Fibroblast of the conjunctiva (primary cell): Measurements from ENCODE around the gene TMEM140.
"Not testable (repeated sequence)": the region's sequence is repeated elsewhere in the genome, so short reads cannot be mapped to it uniquely, and the experiment has no call there.

Experiments
- DNase-seq: peaks from one replicate; pipeline ENCODE4 v3.0.0-alpha.2; 2010; ENCODE audit warnings: low read depth

TMEM140 gene

DNA sequence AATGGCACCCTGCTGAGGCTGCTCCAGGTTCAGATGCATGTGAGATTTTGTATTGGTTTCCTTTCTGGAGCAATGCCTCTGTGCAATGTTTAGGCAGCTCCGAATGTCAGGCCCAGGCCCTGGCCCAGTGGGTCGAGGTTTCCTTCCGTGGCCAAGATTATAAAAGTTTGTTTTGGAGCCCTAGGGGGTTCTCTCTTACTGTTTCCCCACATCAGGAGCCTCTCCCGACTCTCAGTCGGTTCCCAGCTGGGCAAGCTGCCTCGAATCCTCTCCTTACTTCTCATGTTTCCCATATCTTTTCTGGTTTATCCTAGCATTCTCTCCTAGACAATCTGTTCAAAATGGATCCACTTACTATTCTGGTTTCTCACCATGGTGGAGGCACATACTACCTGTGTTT lies 11.0 kb downstream of the TMEM140 start:
- DNase-seq: no peak

DNA sequence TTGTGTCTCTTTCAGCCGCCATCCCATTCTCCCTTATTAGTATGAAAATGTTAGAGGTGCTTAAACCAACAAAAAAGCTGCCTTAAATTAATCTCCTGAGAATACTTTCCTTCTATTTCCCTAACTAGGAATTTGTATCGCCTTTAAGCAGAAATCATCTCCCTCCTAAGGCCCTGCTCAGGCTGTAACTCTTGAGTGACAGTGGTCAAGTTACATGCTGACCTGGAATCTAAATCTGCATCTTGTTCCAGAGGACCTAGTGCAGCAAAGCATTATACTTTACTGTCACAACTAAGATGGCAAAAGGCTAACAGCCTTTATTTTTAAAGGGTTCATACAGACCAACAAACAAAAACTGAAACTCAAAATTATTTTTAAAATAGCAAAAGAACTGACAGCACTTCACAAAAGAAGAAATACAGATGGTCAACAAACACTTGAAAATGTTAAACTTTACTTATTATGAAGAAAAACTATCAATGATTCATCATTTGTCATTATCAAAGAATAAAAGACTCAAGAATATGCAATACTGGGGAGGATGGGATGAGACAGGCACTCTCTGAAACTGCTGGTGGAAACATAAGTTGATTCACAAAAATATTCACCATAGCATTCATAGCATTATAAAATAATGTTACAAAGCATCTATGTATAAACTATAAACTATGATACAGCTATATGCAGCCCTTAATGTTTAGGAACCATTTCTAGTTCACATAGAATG lies 11.7 kb downstream of the TMEM140 start:
- no peak for DNase-seq

GRCh38 chr7:135160098-135160857 lies 12.4 kb downstream of the TMEM140 start:
- no peak for DNase-seq

- DNase-seq: no peak
Measured at GRCh38 chr7:135160858-135161653, 13.2 kb downstream of the TMEM140 start.

- DNase-seq: no peak
Measured at GRCh38 chr7:135161669-135162068, 13.8 kb downstream of the TMEM140 start.

DNA sequence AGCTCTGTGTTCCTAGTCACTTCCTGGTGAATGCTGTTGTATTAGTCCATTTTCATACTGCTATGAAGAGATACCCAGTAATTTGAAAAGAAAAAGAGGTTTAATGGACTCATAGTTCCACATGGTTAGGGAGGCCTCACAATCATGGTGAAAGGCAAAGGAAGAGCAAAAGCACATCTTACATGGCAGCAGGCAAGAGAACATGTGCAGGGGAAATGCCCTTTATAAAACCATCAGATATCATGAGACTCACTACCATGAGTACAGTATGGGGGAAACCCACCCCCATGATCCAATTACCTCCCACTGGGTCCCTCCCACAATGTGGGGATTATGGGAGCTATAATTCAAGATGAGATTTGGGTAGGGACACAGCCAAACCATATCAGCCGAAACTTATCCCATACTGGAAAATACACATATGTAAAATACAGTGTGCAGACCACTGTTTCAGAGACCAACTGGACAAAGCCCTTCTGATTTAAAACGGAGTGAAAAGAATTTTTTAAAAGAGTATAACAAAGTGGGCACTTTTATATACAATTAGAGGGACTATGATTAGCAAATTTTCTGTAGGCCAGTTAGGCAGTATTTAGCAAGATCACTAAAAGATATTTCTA lies 14.6 kb downstream of the TMEM140 start:
- DNase-seq: no peak

GRCh38 chr7:135164357-135165061 lies 16.6 kb downstream of the TMEM140 start:
- peak; percentile 40 for DNase-seq

DNA sequence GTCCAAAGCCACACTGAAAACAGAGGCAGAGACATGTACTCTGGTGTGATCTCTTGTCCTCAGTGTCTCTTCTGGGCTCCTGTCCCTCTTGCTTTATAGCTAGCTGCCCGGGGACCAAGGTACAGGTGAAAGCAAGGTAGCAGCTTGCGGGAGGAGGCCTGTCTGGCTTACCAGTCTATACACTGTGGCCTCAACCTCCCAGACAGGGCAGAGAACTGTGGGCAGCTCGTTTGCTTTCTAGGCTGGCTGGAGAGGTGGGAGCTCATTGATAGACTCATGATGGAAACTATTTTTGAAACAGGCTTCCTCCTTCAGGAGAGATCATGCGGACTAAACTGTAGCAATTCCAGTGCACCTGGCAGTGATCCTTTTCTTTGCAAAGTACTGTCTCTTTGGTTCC lies 18.0 kb downstream of the TMEM140 start:
- DNase-seq: no peak

DNA sequence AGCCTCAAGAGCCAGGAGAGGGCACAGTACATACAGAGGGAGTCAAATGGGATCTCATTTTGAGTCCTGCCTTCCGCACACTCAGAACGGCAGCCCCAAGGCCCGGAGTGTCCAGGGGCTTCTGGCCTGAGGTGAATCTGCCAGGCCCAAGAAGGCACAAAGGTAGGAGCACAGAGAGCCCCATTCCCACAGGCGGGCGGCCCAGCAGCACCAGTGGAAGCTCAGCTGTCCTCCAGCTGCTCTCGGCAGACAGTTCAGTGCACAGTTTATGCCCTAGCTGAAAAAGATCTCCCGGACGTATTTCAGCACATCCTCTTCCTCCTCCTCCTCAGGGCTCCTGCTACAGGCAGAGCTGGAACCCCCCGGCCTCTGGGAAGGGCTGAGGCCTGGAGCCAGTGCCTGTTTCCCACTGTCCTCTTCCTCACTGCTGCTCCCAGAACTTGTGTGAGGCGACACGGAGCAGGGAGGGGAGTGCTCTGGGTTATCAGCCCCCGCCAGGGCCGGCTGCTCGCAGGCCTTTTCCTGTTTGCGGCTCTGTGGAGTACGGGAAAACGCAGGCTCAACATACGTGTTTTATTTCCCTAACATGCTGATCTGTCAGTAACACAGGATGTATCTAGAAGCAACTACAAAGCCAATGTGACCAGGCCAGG lies 18.6 kb downstream of the TMEM140 start:
- DNase-seq: no peak

GRCh38 chr7:135167365-135167917 lies 19.6 kb downstream of the TMEM140 start:
- DNase-seq: no peak

GRCh38 chr7:135168001-135168400 lies 20.1 kb downstream of the TMEM140 start:
- no peak for DNase-seq

DNA sequence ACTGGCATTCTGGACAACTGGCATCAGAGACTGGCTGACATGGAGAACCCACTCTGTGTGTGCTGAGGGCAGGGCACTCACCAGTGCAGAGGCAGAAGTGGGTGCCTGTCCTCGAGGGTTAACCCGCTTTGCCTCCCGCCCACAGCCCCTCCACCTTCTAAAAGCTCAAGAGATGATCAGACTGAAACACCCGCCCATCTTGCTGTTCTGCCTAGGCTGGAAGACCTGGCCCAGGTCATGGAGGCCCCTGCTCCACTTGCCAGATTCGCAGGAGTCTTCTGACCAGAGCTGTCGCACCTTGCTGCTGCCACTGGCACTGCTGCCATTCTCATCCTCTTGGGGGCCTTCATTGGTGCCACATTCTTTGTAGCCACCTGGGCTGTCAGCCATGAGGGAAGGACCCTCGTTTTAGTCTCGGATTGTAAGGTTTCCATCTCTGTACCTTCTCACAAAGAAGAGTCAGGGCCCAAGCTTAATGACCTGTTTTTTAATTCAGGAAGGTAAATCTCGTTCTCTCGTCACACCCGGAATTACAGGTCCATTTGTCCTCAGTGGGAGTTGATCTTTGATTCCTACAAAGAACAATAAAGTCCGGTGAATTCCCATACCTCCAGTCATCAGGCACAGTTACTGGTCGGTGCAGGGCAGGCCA lies 20.7 kb downstream of the TMEM140 start:
- no peak for DNase-seq

- DNase-seq: no peak
Measured at GRCh38 chr7:135169141-135169963, 21.5 kb downstream of the TMEM140 start.

DNA sequence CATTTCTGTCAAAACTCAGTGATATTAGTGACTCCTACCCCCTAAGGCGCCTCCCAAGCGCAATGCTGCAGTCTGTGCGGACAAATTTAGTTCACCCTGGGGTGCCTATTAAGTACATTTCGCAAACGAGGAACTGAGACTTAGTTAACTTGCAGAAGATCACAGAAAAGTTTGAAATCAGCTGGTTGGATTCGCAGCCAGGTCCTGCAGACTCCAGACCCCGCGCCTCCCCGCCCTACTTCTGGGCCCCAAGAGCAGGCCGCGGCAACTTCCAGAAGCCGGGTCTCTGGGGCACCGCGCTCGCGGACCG lies 22.0 kb downstream of the TMEM140 start:
- no peak for DNase-seq

- DNase-seq: peak; percentile 91
Measured at GRCh38 chr7:135170274-135170997, 22.6 kb downstream of the TMEM140 start, which contains the start of gene CYREN. Gene CYREN, minus strand, starts transcription at chr7:135170707. Its CDS starts 1,785 bp downstream, at chr7:135168922.

GRCh38 chr7:135170998-135171481 lies 23.2 kb downstream of the TMEM140 start:
- DNase-seq: not testable (repeated sequence)

DNA sequence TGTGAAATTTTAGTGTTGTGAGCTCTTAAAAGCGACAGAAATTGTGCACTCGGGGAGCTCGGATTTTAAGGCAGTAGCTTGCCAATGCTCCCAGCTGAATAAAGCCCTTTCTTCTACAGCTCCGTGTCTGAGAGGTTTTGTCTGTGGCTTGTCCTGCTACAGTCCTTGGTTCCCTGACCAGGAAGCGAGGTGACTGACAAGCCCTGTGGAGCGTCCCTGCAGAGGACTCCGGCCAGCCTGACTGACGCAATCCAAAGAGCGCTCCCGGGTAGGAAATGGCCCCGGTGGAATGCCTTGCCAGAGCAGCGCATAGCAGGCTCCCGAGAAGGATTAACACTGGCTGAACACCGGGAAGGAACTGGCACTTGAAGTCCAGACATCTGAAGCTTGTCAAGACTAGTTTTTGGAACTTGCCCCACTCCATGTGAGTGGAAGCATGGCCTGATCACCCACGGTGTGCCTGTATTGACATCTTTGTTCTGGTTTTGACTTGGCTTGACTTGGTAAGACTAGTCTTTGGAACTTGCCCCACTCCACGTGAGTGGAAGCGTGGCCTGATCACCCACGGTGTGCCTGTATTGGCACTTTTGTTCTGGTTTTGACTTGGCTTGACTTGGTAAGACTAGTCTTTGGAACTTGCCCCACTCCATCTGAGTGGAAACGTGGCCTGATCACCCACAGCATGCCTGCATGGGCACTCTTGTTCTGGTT lies 23.9 kb downstream of the TMEM140 start:
- not testable (repeated sequence) for DNase-seq

DNA sequence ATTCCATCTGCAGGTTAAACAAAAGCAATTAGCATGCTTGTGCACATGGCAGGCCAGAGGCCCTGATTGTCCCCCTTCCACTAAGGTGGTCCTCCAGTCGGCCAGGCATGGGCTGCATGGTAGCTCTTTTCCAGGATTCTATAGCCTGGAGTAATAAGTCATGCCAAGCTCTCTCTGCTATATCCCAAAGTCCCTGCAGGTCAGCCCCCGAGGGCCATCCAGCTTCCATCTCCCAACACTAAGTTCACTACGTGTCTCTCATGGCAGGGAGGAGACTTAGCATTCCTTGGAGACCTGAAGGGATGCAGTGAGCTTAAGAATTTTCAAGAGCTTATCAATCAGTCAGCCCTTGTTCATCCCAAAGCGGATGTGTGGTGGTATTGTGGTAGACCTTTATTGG lies 26.0 kb downstream of the TMEM140 start:
- not testable (repeated sequence) for DNase-seq
